Stomach smooth muscle (tissue), 2 donors: ENCODE measurements around the gene CDC20.

ENCODE experiments used
- H3K27ac ChIP-seq: one replicate; pipeline ENCODE4 v1.7.0; 2013; ENCODE audit warnings: mild to moderate bottlenecking, low read length, inconsistent platforms
- H3K27me3 ChIP-seq, 2 donors: one replicate each; pipeline ENCODE4 v1.7.0; 2013; ENCODE audit warnings: low read length in 2 of 2; ENCODE audit not compliant: insufficient read depth in 2 of 2, control insufficient read depth in 1 of 2
- H3K36me3 ChIP-seq, 2 donors: one replicate each; pipeline ENCODE4 v1.7.0; 2013; ENCODE audit warnings: low read length in 2 of 2; ENCODE audit not compliant: control insufficient read depth in 2 of 2, insufficient read depth in 2 of 2
- H3K4me1 ChIP-seq: one replicate; pipeline ENCODE4 v1.7.0; 2013; ENCODE audit warnings: low read length; ENCODE audit not compliant: control insufficient read depth, insufficient read depth
- H3K4me3 ChIP-seq, 2 donors: one replicate each; pipeline ENCODE4 v1.7.0; 2013; ENCODE audit warnings: low read length in 2 of 2
- H3K9ac ChIP-seq, 2 donors: one replicate each; pipeline ENCODE4 v1.7.0; 2013; ENCODE audit warnings: low read length in 2 of 2, mild to moderate bottlenecking in 1 of 2
- H3K9me3 ChIP-seq, 2 donors: one replicate each; pipeline ENCODE4 v1.7.0; 2013; ENCODE audit warnings: low read length in 2 of 2; ENCODE audit not compliant: control insufficient read depth in 2 of 2
- donor health status: healthy.
- donor health status: Pancreatic carcinoma.

The CDC20 gene

DNA sequence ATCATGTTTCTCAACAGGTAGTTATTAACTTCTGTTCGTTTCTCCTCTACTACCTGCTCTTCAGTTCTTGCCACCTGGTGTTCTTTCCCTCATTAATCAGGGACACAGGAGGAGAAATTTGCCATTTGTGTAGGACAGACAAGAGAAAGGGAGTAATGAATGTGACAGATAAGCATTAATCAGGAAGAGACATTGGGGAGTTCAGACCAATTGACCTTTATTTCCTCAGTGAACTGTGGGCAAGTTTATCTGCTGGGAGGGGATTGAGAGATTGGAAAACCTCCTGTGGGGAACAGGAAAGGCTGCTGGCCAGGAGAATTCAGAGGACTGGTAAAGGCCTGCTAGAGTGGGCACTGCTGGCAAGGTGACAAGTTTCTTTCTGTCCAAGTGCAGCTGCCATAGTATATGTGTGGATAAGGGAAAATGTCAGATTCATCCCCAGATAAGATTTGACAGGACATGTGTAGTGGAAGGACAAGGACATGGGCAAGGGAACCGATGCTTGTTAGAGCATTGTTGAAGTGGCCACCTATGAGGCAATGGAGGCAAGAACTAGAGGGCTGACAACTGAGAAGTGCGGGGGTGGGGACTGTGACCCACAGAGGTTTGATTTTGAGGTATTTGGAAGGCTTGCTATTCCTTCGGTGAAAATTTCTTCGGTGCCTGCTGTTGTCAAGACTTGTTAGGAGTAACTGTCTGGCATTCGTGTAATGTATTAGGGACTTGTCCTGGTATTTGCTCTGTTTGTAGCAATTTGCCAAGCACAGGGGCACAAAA lies 43.5 kb downstream of the CDC20 start:
- H3K27me3 ChIP-seq = no peaks in the 10 kb centered on the region
- no peak overlapping the region for H3K27ac ChIP-seq
- H3K36me3 ChIP-seq = peaks cover 24 to 36% of the 10 kb centered on the region in 2 donors
- no peak overlapping the region for H3K9ac ChIP-seq
- H3K4me1 ChIP-seq = no peaks in the 10 kb centered on the region
- H3K9me3 ChIP-seq = no peaks in the 10 kb centered on the region
- no peak overlapping the region for H3K4me3 ChIP-seq

DNA sequence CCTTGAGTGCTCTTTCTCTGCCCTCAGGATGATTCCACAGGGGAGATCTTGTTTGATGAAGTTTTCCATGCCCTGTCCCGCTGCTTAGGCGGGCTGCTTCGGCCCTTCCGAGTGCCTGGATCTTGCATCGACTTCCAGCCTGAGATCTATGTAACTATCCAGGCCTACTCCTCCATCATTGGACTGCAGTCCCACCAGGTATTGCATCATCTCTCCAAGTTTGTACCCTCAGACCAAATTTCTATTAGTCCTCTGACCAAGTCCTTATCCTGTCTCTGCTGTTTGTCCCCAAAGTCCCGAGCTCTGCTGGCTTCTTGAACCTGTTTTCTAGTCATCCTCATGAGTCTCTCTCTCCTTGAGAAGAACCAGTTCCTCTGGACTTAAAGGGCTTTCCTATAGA lies 45.6 kb downstream of the CDC20 start:
- peaks cover 28 to 40% of the 10 kb centered on the region in 2 donors for H3K36me3 ChIP-seq
- no peak overlapping the region for H3K9ac ChIP-seq
- no peak overlapping the region for H3K4me3 ChIP-seq
- no peaks in the 10 kb centered on the region for H3K27me3 ChIP-seq
- no peaks in the 10 kb centered on the region for H3K4me1 ChIP-seq
- H3K27ac ChIP-seq = no peak overlapping the region
- no peaks in the 10 kb centered on the region for H3K9me3 ChIP-seq

DNA sequence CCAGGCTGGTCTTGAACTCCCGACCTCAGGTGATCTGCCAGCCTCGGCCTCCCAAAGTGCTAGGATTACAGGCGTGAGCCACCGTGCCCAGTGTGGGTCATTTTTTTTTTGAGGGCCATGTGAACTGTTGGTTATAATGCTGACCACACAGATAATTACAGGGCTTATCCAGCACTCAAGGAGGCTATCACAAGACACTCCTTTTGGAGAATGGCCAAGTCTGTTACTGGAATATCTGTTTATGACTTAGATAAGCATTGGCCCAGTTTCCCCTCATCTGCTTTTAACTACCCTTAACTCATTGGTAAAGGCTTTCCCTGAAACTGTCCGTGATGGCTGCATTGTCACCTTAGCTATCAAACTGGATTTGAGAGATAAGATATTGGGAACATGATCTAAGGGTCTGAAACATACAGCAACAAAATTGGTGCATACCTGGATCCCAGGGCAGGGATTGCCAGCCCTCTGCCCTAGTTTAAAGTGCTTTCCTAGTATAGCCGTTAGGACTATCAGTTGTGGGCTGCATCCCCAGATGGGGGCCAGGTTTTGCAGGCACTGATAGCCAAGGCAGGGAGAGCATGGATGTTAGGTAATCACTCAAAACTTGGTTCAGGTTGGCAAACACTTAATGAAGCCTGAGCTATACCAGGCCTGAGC lies 46.6 kb downstream of the CDC20 start:
- Histone ChIP-seq H3K27ac (no peak overlapping the region), H3K9me3 (no peaks in the 10 kb centered on the region), H3K36me3 (peaks cover 28 to 40% of the 10 kb centered on the region in 2 donors)

DNA sequence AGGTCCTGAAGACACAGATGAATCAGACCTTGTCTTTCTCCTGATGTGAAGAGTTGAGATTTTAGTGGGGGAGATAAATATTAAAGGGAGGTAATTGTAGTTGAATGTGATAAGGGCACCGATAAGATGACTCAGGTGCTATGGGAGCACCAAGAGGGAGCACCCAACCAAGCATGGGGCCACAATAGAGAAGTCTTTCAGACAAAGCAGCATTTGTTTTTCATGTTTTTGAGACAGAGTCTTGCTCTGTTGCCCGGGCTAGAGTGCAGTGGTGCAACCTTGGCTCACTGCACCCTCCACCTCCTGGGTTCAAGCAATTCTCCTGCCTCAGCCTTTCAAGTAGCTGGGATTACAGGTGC lies 47.1 kb downstream of the CDC20 start:
- Histone ChIP-seq H3K36me3 (peaks cover 28 to 40% of the 10 kb centered on the region in 2 donors), H3K4me1 (no peaks in the 10 kb centered on the region), H3K9ac (no peak overlapping the region), H3K4me3 (no peak overlapping the region), H3K27ac (no peak overlapping the region), H3K9me3 (no peaks in the 10 kb centered on the region), H3K27me3 (no peaks in the 10 kb centered on the region)

More for the DNA sequence above, 46.6 kb downstream of the CDC20 start:
- Histone ChIP-seq H3K4me3 (no peak overlapping the region), H3K4me1 (no peaks in the 10 kb centered on the region), H3K9ac (no peak overlapping the region), H3K27me3 (no peaks in the 10 kb centered on the region)

DNA sequence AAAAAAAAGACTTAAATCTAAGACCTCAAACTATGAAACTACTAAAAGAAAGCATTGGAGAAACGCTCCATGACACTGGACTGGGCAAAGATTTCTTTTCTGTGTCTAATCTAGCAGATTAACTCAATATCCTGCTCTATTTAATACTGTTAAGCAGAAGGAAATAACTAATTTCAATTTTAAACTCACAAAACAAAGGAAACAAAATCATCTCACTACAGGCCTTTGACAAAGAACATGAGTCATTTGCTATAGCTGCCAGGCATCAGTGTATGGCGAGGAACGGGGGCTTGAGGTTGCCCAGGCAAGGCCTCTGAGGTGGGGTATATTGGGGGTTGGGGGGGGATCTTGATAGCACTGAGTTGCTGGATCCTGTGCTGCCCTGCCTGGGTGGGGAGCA lies 51.8 kb downstream of the CDC20 start:
- Histone ChIP-seq H3K27ac (no peak overlapping the region), H3K9me3 (no peaks in the 10 kb centered on the region), H3K4me1 (no peaks in the 10 kb centered on the region), H3K27me3 (no peaks in the 10 kb centered on the region), H3K4me3 (no peak overlapping the region), H3K9ac (no peak overlapping the region), H3K36me3 (peaks cover 18 to 24% of the 10 kb centered on the region in 2 donors)
